IMR-90 (cell line): Measurements from ENCODE around the gene BPGM.

ENCODE experiments used
- MXI1 ChIP-seq: IDR thresholded peaks from 2 replicates; pipeline ENCODE4 v1.6.1; 2012; ENCODE audit warnings: low read depth, mild to moderate bottlenecking, low read length, moderate library complexity, borderline replicate concordance
- TF ChIP-seq, protein P1 (sequence below): conservative IDR thresholded peaks from 2 replicates; pipeline ENCODE4 v1.5.1; 2012; ENCODE audit warnings: mild to moderate bottlenecking, low read depth, low read length, improper control_type of control experiment

- TF ChIP-seq, protein P1, sequence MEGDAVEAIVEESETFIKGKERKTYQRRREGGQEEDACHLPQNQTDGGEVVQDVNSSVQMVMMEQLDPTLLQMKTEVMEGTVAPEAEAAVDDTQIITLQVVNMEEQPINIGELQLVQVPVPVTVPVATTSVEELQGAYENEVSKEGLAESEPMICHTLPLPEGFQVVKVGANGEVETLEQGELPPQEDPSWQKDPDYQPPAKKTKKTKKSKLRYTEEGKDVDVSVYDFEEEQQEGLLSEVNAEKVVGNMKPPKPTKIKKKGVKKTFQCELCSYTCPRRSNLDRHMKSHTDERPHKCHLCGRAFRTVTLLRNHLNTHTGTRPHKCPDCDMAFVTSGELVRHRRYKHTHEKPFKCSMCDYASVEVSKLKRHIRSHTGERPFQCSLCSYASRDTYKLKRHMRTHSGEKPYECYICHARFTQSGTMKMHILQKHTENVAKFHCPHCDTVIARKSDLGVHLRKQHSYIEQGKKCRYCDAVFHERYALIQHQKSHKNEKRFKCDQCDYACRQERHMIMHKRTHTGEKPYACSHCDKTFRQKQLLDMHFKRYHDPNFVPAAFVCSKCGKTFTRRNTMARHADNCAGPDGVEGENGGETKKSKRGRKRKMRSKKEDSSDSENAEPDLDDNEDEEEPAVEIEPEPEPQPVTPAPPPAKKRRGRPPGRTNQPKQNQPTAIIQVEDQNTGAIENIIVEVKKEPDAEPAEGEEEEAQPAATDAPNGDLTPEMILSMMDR = no peak
- no peak for TF ChIP-seq MXI1
Observed at GRCh38 chr7:134694767-134695166, 48.1 kb downstream of the BPGM start.
